ENCODE results near the gene ACP3.
A peak's percentile ranks its signal among the peaks of the same experiment; 100 is the strongest.

The ACP3 gene

GRCh38 chr3:132326251-132326650, 9.0 kb downstream of the ACP3 start:
- H3K9me3 ChIP-seq (ENCODE audit: severe bottlenecking): no peaks in the 10 kb centered on the region
- no peaks in the 10 kb centered on the region for H3K4me1 ChIP-seq (ENCODE audit: insufficient read depth, poor library complexity, severe bottlenecking)
- no peak for DNase-seq (ENCODE audit: low spot score)
- H3K4me3 ChIP-seq (ENCODE audit: severe bottlenecking): no peak overlapping the region
- H3K27me3 ChIP-seq (ENCODE audit: insufficient read depth, poor library complexity, severe bottlenecking): no peaks in the 10 kb centered on the region
- no peaks in the 10 kb centered on the region for H3K36me3 ChIP-seq (ENCODE audit: low read depth)
- no peak for ATAC-seq (ENCODE audit: low read depth)
- TF ChIP-seq, protein P1, sequence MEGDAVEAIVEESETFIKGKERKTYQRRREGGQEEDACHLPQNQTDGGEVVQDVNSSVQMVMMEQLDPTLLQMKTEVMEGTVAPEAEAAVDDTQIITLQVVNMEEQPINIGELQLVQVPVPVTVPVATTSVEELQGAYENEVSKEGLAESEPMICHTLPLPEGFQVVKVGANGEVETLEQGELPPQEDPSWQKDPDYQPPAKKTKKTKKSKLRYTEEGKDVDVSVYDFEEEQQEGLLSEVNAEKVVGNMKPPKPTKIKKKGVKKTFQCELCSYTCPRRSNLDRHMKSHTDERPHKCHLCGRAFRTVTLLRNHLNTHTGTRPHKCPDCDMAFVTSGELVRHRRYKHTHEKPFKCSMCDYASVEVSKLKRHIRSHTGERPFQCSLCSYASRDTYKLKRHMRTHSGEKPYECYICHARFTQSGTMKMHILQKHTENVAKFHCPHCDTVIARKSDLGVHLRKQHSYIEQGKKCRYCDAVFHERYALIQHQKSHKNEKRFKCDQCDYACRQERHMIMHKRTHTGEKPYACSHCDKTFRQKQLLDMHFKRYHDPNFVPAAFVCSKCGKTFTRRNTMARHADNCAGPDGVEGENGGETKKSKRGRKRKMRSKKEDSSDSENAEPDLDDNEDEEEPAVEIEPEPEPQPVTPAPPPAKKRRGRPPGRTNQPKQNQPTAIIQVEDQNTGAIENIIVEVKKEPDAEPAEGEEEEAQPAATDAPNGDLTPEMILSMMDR (IDR thresholded peaks at IDR 0.05; ENCODE audit: poor library complexity, severe bottlenecking): no peak
- no peak overlapping the region for H3K27ac ChIP-seq (ENCODE audit: poor library complexity, severe bottlenecking)

GRCh38 chr3:132332082-132332481, 14.9 kb downstream of the ACP3 start:
- Histone ChIP-seq H3K4me3 (ENCODE audit: severe bottlenecking) (no peak overlapping the region), H3K36me3 (ENCODE audit: low read depth) (no peaks in the 10 kb centered on the region), H3K27ac (ENCODE audit: poor library complexity, severe bottlenecking) (no peak overlapping the region), H3K4me1 (ENCODE audit: insufficient read depth, poor library complexity, severe bottlenecking) (no peaks in the 10 kb centered on the region), H3K9me3 (ENCODE audit: severe bottlenecking) (no peaks in the 10 kb centered on the region), H3K27me3 (ENCODE audit: insufficient read depth, poor library complexity, severe bottlenecking) (no peaks in the 10 kb centered on the region)
- DNase-seq (ENCODE audit: low spot score) (no peak), ATAC-seq (ENCODE audit: low read depth) (no peak)
- TF ChIP-seq, protein P1 (IDR thresholded peaks at IDR 0.05; ENCODE audit: poor library complexity, severe bottlenecking): no peak

- no peak overlapping the region for H3K27ac ChIP-seq (ENCODE audit: poor library complexity, severe bottlenecking)
- H3K4me3 ChIP-seq (ENCODE audit: severe bottlenecking): no peak overlapping the region
- TF ChIP-seq, protein P1 (IDR thresholded peaks at IDR 0.05; ENCODE audit: poor library complexity, severe bottlenecking): no peak
- no peaks in the 10 kb centered on the region for H3K9me3 ChIP-seq (ENCODE audit: severe bottlenecking)
- ATAC-seq (ENCODE audit: low read depth) (no peak), DNase-seq (ENCODE audit: low spot score) (no peak)
- H3K27me3 ChIP-seq (ENCODE audit: insufficient read depth, poor library complexity, severe bottlenecking): no peaks in the 10 kb centered on the region
- no peaks in the 10 kb centered on the region for H3K36me3 ChIP-seq (ENCODE audit: low read depth)
- no peaks in the 10 kb centered on the region for H3K4me1 ChIP-seq (ENCODE audit: insufficient read depth, poor library complexity, severe bottlenecking)
Observed at GRCh38 chr3:132332508-132332907, 15.3 kb downstream of the ACP3 start.

DNA sequence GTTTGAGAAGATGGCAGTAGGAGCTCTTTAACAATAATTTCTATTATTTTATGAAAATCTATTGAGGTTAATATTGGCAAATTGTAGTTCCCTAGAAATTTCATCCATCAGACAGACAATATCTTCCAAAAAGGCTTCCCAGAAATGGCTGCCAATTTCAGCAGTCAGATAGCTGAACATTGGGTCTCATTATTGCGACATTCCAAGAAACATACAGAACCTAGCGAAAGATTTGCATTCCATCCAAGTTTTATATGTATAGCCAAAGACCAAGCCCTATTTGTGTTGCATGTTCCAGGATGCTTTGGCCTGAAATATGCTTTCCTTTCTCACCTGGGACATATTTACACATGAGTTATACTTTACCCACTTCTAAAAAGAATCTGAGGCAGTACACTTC, 24.5 kb downstream of the ACP3 start:
- no peak overlapping the region for H3K27ac ChIP-seq (ENCODE audit: poor library complexity, severe bottlenecking)
- no peaks in the 10 kb centered on the region for H3K27me3 ChIP-seq (ENCODE audit: insufficient read depth, poor library complexity, severe bottlenecking)
- peaks cover 6% of the 10 kb centered on the region for H3K4me1 ChIP-seq (ENCODE audit: insufficient read depth, poor library complexity, severe bottlenecking)
- H3K9me3 ChIP-seq (ENCODE audit: severe bottlenecking): no peaks in the 10 kb centered on the region
- no peak overlapping the region for H3K4me3 ChIP-seq (ENCODE audit: severe bottlenecking)
- TF ChIP-seq, protein P1 (IDR thresholded peaks at IDR 0.05; ENCODE audit: poor library complexity, severe bottlenecking): no peak
- DNase-seq (ENCODE audit: low spot score) (no peak), ATAC-seq (ENCODE audit: low read depth) (no peak)
- no peaks in the 10 kb centered on the region for H3K36me3 ChIP-seq (ENCODE audit: low read depth)

DNA sequence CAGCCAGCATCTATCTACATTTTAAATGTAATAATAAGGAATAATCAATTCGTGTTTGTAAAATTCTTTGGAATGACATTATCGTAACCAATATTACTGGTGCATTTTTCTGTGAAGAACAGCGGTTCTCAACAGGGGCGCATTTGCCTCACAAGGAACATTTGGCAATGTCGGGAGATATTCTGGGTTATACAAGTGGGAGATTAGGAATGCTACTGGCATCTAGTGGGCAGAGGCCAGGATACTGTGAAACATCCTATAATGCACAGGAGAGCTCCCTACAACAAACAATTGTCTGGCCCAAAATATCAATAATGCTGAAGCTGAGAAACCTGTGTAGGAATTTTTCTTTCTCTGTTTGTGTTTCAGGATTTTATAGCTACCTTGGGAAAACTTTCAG, 25.0 kb downstream of the ACP3 start:
- DNase-seq (ENCODE audit: low spot score) (no peak), ATAC-seq (ENCODE audit: low read depth) (peak; percentile 83)
- Histone ChIP-seq H3K4me3 (ENCODE audit: severe bottlenecking) (no peak overlapping the region), H3K27me3 (ENCODE audit: insufficient read depth, poor library complexity, severe bottlenecking) (no peaks in the 10 kb centered on the region), H3K9me3 (ENCODE audit: severe bottlenecking) (no peaks in the 10 kb centered on the region), H3K27ac (ENCODE audit: poor library complexity, severe bottlenecking) (no peak overlapping the region), H3K4me1 (ENCODE audit: insufficient read depth, poor library complexity, severe bottlenecking) (peaks cover 10% of the 10 kb centered on the region), H3K36me3 (ENCODE audit: low read depth) (no peaks in the 10 kb centered on the region)
- TF ChIP-seq, protein P1 (IDR thresholded peaks at IDR 0.05; ENCODE audit: poor library complexity, severe bottlenecking): no peak
